ENCODE data around the gene PPP1R3F.

The PPP1R3F gene, protein sequence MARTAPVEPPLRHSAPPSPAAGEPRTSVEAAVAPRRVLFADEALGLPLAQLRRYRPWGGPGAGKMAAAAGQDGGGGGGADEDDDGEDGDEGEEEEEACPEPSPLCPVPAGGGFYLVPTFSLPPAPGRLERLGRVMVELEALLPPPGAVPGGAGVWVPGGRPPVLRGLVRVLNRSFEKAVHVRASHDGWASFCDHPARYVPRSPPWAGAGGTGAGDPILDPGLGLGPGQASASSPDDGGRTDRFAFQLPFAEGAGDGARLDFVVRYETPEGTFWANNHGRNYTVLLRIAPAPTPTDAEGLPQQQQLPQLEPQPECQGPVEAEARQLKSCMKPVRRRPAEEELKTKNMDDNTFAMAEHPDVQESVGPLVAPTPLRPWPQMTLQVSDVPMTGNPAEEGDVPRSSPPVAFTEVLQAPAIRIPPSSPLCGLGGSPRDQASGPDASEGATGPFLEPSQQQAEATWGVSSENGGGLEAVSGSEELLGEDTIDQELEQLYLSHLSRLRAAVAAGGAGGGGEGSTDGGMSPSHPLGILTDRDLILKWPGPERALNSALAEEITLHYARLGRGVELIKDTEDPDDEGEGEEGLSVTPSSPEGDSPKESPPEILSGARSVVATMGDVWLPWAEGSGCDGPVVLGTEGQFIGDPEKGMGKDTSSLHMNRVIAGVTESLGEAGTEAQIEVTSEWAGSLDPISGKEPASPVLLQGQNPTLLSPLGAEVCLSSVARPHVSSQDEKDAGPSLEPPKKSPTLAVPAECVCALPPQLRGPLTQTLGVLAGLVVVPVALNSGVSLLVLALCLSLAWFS

DNA sequence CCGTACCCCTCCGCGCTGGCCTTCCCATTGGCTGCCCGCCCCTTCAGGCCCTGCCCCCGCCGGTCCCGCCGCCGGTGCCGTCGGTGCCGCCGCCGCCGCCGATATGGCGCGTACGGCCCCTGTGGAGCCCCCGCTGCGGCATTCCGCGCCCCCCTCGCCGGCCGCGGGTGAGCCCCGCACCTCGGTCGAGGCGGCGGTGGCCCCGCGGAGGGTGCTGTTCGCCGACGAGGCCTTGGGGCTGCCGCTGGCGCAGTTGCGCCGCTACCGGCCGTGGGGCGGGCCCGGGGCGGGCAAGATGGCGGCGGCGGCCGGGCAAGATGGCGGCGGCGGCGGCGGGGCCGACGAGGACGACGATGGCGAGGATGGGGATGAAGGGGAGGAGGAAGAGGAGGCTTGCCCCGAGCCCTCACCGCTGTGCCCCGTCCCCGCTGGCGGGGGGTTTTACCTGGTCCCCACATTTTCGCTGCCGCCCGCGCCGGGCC is at the start of gene PPP1R3F:
Gene PPP1R3F (plus strand): TSS at position 27 of the 482 bp plus-strand sequence. CDS start 77 bp downstream, at position 104.
- no peak for DNase-seq (ENCODE audit: low spot score)

DNA sequence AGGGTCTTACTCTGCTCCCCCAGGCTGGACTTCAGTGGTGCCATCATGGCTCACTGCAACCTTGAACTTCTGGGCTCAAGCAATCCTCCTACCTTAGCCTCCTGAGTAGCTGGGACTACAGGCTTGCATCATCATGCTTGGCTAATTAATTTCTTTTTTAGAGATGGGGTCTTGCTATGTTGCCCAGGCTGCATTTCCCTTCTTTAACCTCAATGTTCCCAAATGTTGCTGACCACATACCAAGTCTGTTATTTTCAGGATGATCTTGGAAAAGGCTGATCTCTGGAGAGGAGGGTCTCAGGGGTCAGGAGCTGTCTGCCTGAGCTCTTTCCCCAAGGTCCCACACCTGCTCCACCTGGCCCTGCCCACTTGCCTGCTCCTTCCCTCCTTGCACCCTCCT is 49.5 kb upstream of the PPP1R3F start:
- no peak for DNase-seq (ENCODE audit: low spot score)

DNA sequence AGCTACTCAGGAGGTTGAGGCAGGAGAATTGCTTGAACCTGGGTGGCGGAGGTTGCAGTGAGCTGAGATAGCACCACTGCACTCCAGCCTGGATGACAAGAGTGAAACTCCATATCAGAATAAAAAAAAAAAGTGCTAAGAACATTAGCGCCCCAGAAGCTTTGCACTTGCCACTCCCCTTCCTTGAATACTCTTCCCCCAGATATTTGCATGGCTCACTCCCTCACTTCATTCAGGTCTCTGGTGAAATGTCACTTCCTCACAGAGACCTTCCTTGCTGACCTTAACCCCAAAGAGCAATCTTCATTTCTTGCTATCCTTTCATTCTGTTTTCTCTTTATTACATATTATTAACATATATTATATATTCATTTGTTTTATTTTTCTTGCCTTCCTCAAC is 47.7 kb upstream of the PPP1R3F start:
- no peak for DNase-seq (ENCODE audit: low spot score)

DNA sequence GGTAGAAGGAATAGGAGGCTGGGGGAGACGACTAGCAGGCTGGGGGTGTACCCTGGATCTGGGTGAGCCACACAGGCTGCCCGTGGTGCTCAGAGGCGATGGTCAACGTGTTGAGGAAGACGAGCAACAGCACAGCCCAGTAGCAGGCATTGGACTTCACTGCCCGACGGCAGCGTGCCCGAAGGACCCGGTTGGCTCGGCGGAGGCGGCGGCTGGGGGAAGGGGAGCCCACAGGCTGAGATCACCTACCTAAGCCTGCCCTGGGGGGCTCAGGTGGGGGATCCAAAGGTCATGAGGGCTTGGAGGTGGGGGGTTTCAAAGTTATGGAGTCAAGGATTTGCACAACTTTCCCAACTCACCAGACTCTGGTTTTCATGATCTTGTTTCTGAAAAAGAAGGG is 43.7 kb upstream of the PPP1R3F start:
- no peak for DNase-seq (ENCODE audit: low spot score)

DNA sequence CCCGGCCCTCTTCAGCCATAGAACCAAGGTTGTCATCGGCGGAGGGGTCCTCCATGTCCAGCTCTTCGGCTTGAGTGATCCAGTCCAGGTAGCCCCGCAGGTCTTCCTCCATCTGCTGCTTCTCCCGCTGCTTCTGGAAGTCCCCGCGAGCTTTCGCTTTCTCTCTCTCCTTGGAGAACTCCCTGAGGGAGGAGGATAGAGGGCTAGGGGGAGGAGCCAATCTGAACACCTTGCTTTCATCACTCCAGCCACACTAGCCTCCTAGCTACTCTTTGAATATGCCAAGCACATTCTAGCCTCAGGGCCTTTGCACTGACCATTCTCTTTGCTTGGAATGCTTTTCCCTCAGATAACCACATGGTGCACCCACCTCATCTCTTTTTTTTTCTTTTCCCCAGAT is 42.6 kb upstream of the PPP1R3F start:
- no peak for DNase-seq (ENCODE audit: low spot score)

DNA sequence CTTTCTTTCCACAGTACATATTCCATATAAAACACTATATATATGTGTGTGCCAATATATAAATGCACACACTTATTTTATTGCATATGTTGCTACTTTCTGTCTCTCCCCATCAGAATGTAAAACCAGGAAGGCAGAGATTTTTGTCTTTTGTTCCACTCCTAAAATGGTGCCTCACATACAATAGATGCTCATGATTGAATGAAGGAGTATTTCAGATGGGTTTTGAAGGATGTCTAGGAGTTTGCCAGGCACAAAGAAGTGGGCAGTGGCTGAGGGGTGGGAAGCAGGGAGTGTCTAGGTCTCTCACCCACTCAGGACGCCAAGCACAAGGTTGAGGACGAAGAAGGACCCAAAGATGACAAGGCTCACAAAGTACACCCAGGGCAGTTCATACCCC is 41.9 kb upstream of the PPP1R3F start:
- no peak for DNase-seq (ENCODE audit: low spot score)

DNA sequence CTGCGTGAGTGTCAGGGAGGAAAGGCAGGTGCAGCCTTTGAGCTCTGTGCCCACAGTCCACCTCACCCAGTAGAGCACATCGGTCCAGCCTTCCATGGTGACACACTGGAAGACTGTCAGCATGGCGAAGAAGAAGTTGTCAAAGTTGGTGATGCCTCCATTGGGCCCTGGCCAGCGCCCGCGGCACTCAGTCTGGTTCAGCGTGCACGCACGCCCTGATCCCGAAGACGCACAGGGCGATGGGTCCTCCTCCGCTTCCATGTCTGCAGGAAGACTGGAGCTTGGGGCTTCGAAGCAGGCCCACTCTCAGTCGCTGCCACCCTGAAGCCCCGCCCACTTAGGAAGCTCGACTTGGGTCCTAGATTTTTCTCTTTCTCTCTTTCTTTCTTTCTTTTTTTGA is 41.4 kb upstream of the PPP1R3F start:
- DNase-seq (ENCODE audit: low spot score): no peak

DNA sequence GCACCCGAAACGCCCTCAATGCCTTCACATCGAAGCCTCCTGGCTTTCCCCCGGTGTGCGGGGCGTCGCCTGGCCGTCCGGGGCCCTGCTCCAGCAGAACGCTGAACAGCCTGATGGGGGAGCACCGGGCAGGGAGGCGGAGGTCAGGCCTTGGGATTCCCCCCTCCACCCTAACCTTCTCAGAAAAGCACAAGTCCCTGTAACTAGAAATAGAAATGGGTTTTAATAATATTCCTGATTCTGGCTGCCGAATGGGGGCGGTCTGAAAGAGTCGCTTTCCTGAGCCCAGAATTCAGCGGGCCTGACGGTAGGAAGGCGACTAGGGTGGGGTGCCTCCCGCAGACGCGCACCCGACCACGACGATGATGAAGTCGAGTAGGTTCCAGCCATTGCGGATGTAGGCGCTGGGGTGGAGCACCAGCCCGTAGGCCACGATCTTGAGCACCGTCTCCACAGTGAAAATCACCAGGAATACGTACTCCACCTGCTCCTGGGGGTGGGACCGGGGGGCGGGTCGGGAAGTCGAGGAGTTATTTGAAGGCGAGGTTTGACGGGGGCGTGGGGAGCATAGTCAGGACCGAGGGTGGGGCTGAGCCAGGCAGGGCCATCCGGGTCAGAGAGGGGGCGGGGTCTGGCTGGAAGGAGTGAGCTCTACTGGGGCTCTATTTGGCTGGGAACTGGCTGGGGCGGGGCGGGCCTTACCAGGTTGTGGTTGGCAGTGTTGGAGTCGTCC is 38.9 kb upstream of the PPP1R3F start:
- peak; percentile 31 for DNase-seq (ENCODE audit: low spot score)

DNA sequence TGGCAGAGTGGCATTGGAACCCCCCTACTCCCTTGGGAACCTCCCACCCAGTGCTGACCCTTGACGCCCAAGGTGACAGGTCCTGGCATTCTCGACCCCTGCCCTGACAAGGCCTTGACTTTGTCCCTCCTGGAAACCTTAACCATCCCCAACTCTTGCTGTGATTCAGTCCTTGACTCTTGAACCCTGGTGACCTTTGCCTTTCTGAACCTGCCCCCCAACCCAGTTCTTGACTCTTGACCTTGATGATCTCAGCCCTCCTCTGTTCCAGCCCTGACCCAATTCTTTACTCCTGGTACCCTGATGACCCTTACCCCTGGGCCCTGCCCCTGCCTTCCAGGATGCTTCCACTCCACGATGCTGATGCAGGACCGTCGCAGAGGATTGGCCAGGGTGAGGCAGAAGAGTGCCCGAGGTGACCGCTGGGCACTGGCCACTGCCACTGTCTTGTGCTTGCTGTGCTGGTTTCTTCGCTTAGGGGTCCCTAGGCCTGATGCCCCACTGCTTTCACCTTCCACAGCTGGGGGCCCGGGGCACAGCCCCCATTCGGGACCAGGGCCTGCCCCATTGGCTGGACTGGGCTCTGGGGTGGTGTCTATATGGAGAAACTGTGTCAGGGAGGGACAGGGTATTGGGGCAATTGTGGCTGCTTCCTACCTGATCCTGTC is 38.1 kb upstream of the PPP1R3F start:
- no peak for DNase-seq (ENCODE audit: low spot score)

DNA sequence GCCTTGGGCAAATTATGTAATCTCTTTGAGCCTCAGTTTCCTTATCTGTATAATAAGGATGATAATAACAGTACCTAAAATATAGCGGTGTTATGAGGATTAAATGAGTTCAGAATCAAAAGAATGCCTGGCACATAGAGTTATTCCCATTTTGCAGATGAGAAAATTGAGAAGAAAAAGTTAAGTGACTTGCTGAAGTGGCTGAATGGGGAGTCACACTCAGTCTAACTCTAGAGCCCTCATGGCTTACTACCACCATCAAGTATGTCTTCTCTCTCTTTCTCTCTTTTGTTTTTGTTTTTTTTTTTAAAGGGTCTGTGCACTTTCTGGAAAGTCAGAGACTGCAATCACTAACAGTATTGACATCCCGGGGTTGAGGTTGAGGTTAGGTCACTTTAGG is 37.1 kb upstream of the PPP1R3F start:
- DNase-seq (ENCODE audit: low spot score): no peak

DNA sequence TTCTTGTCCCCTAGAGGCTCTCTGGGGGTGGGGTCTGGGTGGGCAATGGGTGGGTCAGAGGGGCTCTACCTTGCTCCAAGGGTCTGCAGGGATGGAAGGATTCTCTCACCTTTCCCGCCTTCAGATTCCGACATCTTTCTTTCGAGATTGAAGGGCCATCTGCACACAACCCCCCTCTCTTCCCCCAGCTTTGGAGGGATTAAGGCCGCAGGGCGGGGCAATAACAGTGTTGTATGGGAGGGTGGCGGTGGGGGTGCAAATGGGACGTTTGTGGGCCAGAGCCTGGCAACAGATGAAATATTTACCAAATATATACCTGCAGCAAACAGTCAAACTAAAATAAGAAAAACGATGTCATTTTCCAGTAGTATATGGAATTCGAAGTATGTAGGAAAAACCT is 36.4 kb upstream of the PPP1R3F start, which contains the start of gene CACNA1F:
Gene CACNA1F (minus strand): TSS at position 165 of the 400 bp plus-strand sequence. CDS start 31 bp downstream, at position 134.
- DNase-seq (ENCODE audit: low spot score): no peak

DNA sequence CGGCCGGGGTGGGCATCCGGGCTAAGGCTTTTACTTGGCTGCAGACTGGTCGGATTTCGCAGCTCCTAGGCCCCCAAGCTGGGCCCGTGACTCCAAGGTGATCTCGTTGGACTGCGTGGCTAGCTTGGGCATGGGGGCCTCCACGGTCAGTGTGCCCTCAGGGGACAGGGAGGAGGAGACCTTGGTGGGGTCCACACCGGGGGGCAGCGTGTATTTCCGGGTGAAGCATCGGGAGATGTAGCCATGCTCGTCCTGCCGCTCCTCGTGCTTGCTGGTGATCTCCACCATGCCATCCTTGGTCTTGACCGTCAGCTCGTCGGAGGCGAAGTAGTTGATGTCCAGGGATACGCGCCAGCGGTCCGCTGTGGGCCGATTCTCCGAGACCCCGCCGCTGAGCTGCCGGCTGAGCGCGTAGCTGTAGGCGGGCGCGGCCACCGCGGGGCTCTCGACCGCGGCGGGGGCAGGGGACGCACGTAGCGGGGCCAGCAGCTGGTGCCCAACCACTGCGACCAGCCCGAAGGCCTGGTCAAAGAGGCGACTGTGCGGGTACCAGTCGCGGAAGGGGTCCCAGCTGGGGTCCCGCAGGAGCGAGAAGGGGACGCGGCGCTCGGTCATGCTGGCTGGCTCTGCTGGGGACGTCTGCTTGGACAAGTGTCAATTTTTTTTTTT is 35.6 kb upstream of the PPP1R3F start:
- DNase-seq (ENCODE audit: low spot score): peak; percentile 11

DNA sequence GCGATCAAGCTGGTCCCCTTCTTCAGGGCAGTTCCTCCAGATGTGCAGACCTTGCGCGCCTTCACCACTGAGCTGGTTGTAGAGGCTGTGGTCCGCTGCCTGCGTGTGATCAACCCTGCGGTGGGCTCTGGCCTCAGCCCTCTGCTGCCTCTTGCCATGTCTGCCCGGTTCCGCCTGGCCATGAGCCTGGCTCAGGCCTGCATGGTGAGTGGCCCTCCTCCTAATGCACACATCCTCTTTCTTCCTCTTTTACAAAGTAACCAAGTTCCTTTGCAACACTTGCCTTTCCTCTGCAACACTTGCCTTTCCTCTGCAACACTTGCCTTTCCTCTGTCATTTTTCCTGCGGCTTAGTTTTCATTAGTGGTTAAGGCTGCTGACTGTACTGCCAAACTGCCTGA is 32.5 kb upstream of the PPP1R3F start:
- DNase-seq (ENCODE audit: low spot score): no peak

DNA sequence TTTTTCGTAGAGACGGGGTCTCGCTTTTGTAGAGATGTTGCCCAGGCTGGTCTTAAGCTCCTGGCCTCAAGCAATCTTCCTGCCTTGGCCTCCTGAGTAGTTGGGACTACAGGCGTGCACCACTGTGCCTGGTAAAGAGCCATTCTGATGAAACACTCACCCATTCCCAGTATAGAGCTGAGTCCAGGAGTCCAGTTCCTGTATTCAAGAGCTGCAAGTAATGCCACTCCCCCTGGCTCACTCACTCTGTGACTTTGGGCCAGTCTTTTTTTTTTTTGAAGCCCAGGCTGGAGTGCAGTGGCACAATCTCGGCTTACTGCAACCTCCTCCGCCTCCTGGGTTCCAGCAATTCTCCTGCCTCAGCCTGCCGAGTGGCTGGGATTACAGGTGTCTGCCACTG is 30.9 kb upstream of the PPP1R3F start:
- no peak for DNase-seq (ENCODE audit: low spot score)

DNA sequence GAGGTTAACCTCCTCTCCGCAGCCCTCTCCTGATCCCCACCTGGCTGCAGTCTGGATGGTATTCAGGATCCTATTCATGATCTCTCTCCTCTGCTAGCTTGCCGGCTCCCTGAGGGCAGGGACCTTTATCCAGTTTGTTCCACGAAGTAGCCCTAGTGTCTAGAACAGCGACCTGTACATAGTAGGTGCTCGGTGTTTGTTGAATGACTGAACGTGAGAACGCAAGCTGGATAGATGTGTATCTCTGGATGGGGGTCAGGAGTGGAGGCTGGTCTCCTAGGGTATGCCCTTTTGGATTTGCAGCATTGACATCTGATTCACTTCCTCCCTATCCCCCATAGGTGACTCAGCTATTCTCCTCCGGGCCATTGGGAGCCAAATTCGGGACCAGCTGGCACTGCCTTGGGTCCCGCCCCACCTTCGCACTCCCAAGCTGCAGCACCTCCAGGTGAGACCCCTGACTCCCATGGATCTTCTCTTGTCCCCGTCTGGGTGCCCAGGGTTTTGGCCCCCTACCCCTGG is 27.0 kb upstream of the PPP1R3F start:
- no peak for DNase-seq (ENCODE audit: low spot score)

DNA sequence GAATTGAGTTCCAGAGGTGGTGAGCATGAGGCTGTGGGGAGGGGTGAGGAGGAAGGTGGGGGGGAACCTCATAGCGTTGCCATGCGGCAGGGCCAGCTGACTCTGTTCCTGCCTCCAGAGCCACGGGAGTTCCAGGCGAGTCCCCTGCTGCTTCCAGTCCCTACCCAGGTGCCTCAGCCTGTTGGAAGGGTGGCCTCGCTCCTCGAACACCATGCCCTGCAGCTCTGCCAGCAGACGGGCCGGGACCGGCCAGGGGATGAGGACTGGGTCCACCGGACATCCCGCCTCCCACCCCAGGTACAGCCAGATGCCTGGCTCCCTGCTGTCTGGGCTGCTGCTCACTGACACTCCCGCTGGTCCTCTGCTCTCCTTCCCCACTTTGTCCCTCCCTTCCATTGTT is 26.4 kb upstream of the PPP1R3F start:
- no peak for DNase-seq (ENCODE audit: low spot score)

DNA sequence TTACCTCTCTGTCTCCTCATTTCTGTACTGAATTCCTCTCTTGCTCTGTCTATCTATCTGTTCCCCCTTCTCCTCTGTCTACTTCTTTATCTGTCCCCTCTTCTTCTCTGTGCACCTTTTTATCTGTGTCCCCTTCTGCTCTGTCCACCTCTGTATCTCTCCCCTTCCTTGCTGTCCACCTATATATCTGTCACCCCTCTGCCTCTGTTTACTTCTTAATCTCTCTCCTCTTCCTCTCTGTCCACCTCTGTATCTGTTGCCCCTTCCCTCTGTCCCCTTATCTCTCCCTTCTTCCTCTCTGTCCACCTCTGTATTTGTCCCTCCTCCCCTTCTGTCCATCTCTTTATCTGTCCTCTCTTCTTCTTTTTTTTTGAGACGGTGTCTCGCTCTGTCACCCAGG is 25.4 kb upstream of the PPP1R3F start:
- DNase-seq (ENCODE audit: low spot score): no peak

DNA sequence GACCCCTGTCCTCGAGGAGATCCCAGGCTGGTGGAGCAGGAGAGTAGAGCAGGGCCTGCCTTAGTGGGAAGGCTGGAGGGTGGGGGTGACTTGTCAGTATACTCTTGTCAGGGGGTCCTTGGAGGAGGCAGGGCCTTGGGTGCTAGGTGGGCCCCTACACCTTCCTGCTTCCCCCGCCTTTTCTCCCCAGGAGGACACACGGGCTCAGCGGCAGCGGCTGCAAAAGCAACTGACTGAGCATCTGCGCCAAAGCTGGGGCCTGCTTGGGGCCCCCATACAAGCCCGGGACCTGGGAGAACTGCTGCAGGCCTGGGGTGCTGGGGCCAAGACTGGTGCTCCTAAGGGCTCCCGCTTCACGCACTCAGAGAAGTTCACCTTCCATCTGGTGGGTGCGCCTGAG is 23.1 kb upstream of the PPP1R3F start:
- DNase-seq (ENCODE audit: low spot score): no peak

DNA sequence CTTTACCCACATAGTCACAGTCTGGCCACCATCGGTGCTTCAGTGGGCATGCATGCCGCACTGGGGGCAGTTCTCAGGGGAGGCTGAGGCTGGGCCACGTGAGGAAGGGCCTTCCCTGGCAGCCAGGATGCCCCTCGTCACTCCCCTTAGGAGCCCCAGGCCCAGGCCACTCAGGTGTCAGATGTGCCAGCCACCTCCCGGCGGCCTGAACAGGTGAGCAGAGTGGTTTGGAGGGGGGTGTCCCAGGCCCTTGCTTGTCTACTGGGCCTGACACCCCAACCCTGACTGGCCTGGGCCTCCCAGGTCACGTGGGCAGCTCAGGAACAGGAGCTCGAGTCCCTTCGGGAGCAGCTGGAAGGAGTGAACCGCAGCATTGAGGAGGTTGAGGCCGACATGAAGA is 22.2 kb upstream of the PPP1R3F start:
- DNase-seq (ENCODE audit: low spot score): no peak

DNA sequence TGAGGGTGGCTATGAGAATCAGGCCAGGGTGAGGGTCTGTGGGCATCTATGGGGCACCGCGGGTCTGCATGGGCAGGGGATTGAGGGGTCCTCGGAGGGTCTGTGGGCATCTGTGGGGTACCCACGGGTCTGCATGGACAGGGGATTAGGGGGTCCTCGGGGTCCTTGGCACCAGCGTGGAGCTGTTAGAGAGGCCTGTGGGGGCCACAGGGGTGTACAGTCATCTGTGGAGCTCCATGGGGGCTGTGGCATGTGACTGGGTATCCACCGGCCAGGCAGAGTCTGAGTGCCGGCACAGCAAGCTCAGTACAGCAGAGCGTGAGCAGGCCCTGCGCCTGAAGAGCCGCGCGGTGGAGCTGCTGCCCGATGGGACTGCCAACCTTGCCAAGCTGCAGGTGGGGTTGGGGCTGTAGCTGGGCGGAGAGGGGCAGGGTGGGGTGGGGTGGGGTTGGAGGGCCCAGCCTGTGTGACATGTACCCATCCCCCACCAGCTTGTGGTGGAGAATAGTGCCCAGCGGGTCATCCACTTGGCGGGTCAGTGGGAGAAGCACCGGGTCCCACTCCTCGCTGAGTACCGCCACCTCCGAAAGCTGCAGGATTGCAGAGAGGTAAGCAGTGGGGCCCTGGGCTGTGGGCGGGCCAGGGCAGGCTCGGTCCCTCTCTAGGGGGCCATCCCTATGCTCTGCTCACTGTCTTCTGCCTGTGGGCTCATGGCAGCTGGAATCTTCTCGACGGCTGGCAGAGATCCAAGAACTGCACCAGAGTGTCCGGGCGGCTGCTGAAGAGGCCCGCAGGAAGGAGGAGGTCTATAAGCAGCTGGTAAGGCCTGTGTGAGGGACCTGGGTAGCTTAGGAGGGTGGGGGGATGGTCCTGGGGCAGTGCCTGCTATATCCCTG is 21.4 kb upstream of the PPP1R3F start:
- DNase-seq (ENCODE audit: low spot score): no peak

Data from AG20443 (cell line).